ENCODE data around the gene PCGF5. TPM values are rescaled to one million over a fixed set of nuclear protein-coding genes. Genes with fewer than 3 reads are reported as not detected.
"Not testable (repeated sequence)": the region's sequence is repeated elsewhere in the genome, so short reads cannot be mapped to it uniquely, and the experiment has no call there.

The PCGF5 gene
- total RNA-seq, 1 donor from 2014 or later, result 27.4 TPM

GRCh38 chr10:91319336-91319735 lies 98.9 kb downstream of the PCGF5 start:
- no peak for TF ChIP-seq CTCF (conservative IDR thresholded peaks at IDR 0.05; ENCODE audit: low read depth, low read length)
- H3K4me3 ChIP-seq (ENCODE audit: low read depth, low read length), result no peak overlapping the region
- no peak for DNase-seq (ENCODE audit: low read depth)

- not testable (repeated sequence) for H3K4me3 ChIP-seq (ENCODE audit: low read depth, low read length); DNase-seq (ENCODE audit: low read depth)
Observed at GRCh38 chr10:91323293-91323905, 102.9 kb downstream of the PCGF5 start.

GRCh38 chr10:91328320-91328984 lies 108.0 kb downstream of the PCGF5 start:
- TF ChIP-seq CTCF (conservative IDR thresholded peaks at IDR 0.05; ENCODE audit: low read depth, low read length), result no peak
- DNase-seq (ENCODE audit: low read depth), result no peak
- H3K4me3 ChIP-seq (ENCODE audit: low read depth, low read length), result no peak overlapping the region

Other genes with a start within 250 kb of the PCGF5 start
- 3.7 and 4.1 TPM in 2 replicates for gene HECTD2, start 189.7 kb downstream of the PCGF5 start, total RNA-seq